HUES6 (cell line): Measurements from ENCODE around the gene CASKIN2.

Experiments used
- H3K27ac ChIP-seq: 2 replicates; pipeline ENCODE4 v1.7.0; 2013; ENCODE audit warnings: low read depth, mild to moderate bottlenecking, low read length, inconsistent platforms
- H3K27me3 ChIP-seq: 2 replicates; pipeline ENCODE4 v1.6.1; 2013; ENCODE audit warnings: low read length; ENCODE audit not compliant: control insufficient read depth, insufficient read depth
- H3K36me3 ChIP-seq: 2 replicates; pipeline ENCODE4 v1.6.1; 2013; ENCODE audit warnings: low read length; ENCODE audit not compliant: control insufficient read depth, insufficient read depth
- H3K4me1 ChIP-seq: 2 replicates; pipeline ENCODE4 v1.6.1; 2013; ENCODE audit warnings: low read length; ENCODE audit not compliant: control insufficient read depth, insufficient read depth
- H3K4me3 ChIP-seq: 2 replicates; pipeline ENCODE4 v1.5.1; 2013; ENCODE audit warnings: low read depth, low read length
- H3K9ac ChIP-seq: one replicate; pipeline ENCODE4 v1.6.1; 2013; ENCODE audit warnings: mild to moderate bottlenecking, low read length
- H3K9me3 ChIP-seq: 2 replicates; pipeline ENCODE4 v1.6.1; 2013; ENCODE audit warnings: low read depth, low read length; ENCODE audit not compliant: control insufficient read depth, insufficient read depth

The CASKIN2 gene

DNA sequence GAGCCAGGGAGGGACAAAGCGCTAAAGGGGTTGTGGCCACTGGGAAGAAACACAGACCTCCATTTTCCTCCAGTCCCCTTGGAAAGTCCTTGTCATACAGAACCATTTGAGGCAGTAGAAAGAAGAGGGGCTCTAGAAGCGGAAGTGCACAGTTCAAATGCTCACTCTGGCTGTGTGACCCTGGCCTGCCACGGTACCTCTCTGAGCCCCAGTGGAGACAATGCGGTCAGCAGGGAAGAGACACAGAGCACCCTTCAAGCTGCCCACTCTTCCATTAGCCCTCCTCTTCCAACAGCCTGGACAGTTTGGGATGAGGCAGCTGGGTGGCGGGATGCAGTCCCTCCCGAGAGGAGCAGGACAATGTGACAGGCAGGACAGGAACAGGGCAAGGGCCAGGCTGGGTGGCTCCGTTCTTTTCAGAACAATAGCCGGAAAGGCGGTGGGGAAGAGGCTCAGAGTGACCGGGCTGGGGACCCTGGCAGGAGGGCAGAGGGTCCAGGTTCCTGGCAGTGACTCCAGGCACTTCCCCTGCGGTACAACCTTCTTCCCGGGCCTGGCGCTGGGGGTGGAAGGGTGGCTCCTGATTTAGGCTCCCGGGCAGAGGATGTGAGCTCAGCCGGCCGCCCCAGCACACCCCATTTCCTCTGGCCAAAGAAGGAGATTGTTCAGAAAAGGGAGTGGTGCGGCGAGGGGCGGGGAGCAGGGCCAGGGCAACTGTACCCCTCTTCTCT lies 5.6 kb downstream of the CASKIN2 start:
- no peaks in the 10 kb centered on the region for H3K27me3 ChIP-seq
- peaks cover 2% of the 10 kb centered on the region; the same call in 1 of the 2 replicates for H3K4me1 ChIP-seq
- H3K4me3 ChIP-seq: no peak overlapping the region
- no peaks in the 10 kb centered on the region for H3K9me3 ChIP-seq
- H3K36me3 ChIP-seq: peaks cover 51% of the 10 kb centered on the region
- H3K9ac ChIP-seq: no peak overlapping the region
- H3K27ac ChIP-seq: no peak overlapping the region

DNA sequence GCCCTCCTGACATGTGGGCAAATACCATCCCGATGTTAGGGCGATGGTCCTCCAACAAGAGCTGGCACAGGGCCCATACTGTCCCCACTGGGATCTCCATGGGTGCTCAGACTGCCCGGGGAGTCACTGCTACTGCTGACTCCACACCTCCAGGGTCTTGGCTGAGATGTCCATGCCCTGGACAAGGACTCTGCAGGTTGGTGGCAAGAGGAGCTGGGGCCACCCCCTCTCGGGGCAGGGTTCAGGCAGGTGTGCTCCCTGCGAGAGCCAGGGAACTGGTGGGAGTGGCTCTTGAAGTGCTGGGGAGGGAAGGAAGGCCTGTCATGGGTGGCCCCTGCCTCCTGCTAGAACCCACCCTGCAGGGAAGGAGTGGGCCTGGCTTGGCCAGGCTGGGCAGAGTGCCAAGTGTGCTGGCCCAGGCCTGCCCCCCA lies 6.4 kb downstream of the CASKIN2 start:
- Histone ChIP-seq H3K27ac (no peak overlapping the region), H3K27me3 (no peaks in the 10 kb centered on the region), H3K9me3 (no peaks in the 10 kb centered on the region), H3K36me3 (peaks cover 54% of the 10 kb centered on the region), H3K4me1 (no peaks in the 10 kb centered on the region; the same call in 1 of the 2 replicates), H3K4me3 (no peak overlapping the region), H3K9ac (no peak overlapping the region)

DNA sequence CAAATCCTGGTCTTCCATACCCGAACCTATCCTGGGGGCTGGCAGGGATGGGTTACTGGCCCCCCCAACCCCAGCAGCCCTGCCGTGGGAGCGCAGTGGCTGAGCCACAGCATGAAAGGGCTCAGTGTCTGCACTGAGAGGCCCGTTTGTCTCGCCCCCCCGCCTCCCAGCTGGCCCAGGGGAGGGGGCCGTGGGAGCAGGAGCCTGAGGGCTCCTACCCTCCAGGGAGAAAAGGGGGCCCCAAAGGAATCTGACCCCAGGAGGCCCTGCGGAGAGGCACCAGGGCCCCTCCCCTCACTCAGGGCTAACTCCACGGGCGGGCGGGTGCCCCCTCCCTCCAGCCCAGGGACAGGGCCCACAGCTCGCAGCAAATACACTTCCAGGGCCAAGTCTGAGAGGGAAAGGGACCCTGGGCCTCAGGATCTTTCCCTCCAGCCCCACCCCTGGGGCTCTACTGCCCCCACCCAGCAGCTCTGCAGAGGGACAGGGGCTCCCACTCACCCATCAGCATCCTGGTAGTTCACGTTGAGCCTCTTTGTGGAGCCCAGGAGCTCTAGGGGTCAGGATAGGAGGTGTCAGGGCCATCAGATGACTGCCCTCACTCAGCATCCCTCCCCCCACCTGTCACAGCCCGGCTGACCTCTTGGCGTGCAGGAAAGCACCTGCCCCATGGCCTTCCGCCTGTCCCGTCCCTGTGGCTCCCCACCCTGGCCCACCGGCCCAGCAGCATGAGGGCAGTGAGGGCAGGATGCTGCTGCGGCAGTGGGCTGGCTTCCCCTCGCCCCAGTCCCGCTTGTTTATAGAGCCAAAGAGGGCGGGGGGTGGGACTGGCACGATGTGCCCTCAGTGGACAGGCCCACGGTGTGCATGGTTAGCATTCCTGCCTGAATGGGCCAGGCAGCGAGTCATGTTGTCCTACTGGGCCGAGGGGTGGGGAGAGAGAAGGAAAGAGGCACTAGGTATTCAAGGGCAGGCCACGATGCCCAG lies 7.3 kb downstream of the CASKIN2 start:
- no peaks in the 10 kb centered on the region for H3K9me3 ChIP-seq
- no peak overlapping the region for H3K4me3 ChIP-seq
- H3K9ac ChIP-seq: no peak overlapping the region
- no peak overlapping the region for H3K27ac ChIP-seq
- no peaks in the 10 kb centered on the region for H3K27me3 ChIP-seq
- no peaks in the 10 kb centered on the region; the same call in 1 of the 2 replicates for H3K4me1 ChIP-seq
- H3K36me3 ChIP-seq: peaks cover 54% of the 10 kb centered on the region

DNA sequence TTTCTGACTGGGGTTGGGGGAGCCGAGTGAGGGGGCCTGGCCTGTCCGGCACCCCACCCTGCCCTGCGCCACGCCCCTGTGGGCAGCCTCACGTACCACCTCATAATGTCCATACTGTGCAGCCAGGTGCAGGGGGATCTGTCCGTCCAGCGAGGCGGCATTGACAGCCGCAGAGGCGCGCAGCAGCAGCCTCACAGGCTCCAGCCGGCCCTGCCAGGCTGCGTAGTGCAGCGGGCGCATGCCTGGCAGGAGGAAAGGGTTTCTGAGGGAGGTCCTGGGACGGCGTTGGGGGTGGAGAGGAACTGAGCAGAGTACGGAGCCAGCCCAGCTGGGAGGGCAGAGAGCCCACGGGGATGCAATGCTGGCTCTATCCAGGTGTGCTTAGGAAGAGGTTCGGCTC lies 8.4 kb downstream of the CASKIN2 start:
- no peaks in the 10 kb centered on the region for H3K9me3 ChIP-seq
- no peak overlapping the region for H3K27ac ChIP-seq
- H3K27me3 ChIP-seq: no peaks in the 10 kb centered on the region
- no peak overlapping the region for H3K4me3 ChIP-seq
- no peaks in the 10 kb centered on the region; the same call in 1 of the 2 replicates for H3K4me1 ChIP-seq
- peaks cover 52% of the 10 kb centered on the region for H3K36me3 ChIP-seq
- H3K9ac ChIP-seq: no peak overlapping the region

DNA sequence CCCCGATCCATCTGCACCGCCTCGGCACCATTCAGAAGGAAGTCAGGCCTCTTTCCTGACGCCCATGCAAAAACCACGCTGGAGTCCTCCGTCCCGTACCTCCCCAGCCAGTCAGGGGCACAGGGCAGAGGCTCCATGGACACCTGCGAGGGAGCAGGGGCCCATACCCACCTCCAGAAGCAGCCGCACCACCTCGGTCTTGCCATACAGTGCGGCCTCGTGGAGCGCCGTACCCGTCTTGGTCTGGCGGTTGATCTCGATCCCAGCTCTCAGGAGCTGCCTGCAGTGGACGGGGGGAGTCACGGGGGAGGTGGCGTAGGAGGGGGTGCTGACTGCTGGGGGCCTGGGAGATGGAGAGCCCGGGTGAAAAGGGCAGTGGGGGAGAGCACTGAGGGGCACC lies 9.2 kb downstream of the CASKIN2 start:
- no peak overlapping the region for H3K9ac ChIP-seq
- H3K27ac ChIP-seq: no peak overlapping the region
- H3K27me3 ChIP-seq: no peaks in the 10 kb centered on the region
- H3K9me3 ChIP-seq: no peaks in the 10 kb centered on the region
- H3K36me3 ChIP-seq: peaks cover 54% of the 10 kb centered on the region
- no peak overlapping the region for H3K4me3 ChIP-seq
- H3K4me1 ChIP-seq: no peaks in the 10 kb centered on the region

DNA sequence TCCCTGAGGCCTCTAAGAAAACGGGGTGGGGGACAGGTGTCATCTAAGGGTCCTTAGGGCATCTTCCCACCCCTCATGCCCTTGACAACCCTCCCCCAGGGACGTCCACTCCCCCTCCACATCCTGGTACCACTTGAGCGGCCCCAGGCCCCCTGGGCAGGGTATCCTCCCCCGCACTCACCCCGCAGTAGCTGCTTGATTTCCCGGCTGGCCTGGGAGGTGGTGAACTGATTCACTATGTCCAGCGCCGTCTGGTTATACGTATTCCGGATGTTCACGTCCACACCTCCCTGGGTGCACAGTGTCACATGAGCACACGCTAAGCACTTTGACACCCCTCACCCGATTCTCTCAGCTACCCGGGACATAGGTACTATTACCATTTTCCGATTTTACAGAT lies 9.7 kb downstream of the CASKIN2 start:
- Histone ChIP-seq H3K27me3 (no peaks in the 10 kb centered on the region), H3K27ac (no peak overlapping the region), H3K4me1 (no peaks in the 10 kb centered on the region), H3K9me3 (no peaks in the 10 kb centered on the region), H3K36me3 (peaks cover 58% of the 10 kb centered on the region), H3K4me3 (no peak overlapping the region), H3K9ac (no peak overlapping the region)

DNA sequence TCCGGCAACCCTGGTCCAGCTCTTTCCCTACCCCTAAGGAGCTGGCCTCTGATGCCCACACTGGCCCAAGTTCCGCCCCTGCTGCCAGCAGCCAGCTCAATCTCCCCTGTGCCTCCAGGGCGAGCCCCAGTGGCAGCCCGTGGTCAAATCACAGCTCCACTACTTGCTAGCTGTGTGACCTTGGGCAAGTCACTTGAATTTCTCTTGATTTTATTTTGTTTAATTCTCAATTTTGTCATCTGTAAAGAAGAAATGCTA lies 10.3 kb downstream of the CASKIN2 start:
- Histone ChIP-seq H3K9me3 (no peaks in the 10 kb centered on the region), H3K36me3 (peaks cover 60% of the 10 kb centered on the region), H3K27ac (no peak overlapping the region), H3K4me1 (no peaks in the 10 kb centered on the region), H3K4me3 (no peak overlapping the region), H3K27me3 (no peaks in the 10 kb centered on the region), H3K9ac (no peak overlapping the region)

DNA sequence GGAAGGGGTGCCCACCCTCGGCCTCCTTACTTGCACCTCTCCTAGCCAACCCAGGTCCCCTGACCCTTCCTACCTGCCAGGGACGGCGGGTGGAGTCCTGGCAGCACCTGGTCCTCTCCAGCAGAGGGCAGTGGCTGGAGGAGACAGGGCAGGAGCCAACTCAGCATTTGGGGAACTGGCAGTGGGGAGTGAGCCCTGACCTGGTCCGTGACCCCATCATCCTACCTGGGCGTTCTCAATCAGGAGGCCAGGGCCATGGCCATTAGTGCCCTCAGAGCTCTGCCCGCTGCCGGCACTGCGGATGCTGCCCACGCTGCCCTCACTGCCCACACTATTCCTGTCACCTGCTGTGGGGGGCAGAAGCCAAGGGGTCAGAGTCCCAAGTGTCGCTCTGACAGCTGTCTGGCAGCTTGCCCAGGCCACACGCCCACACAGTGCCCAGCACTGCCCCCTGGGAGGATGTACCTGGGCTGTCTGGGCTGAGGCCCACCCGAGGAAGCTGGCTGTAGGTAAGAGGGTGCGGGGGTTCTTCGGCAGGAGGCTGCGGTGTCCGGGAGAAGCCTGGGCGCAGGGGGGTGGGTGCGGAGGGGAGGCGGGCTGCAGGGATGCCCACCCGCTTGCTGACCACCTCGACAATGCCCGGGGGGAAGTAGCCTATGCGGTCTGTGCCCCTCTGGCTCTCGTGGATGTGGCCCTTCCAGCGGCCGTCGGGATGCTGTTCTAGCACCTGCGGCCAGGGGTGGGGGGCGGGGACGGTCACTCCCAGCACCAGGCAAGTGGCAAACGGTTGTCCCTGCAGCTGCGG lies 10.8 kb downstream of the CASKIN2 start:
- Histone ChIP-seq H3K4me1 (no peaks in the 10 kb centered on the region), H3K27ac (no peak overlapping the region), H3K9me3 (no peaks in the 10 kb centered on the region), H3K27me3 (no peaks in the 10 kb centered on the region), H3K9ac (no peak overlapping the region), H3K36me3 (peaks cover 56% of the 10 kb centered on the region), H3K4me3 (no peak overlapping the region)

DNA sequence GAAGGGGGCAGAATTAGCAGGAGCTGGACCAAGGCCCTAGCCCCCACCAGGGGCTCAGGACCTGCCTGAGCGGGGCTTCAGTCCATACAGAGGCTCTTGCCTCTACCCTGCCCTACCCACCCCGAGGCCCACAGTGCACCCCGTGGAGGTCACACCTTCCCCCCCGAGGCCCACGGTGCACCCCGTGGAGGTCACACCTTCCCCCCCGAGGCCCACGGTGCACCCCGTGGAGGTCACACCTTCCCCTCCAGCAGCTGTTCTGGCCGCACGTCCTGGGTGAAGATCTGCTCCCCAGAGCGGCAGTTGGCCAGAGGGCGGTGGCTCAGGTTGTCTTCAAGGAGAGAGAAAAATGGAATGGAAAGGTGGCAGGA lies 11.4 kb downstream of the CASKIN2 start:
- no peaks in the 10 kb centered on the region for H3K4me1 ChIP-seq
- peaks cover 56% of the 10 kb centered on the region for H3K36me3 ChIP-seq
- H3K9me3 ChIP-seq: no peaks in the 10 kb centered on the region
- no peak overlapping the region for H3K4me3 ChIP-seq
- no peaks in the 10 kb centered on the region for H3K27me3 ChIP-seq
- H3K9ac ChIP-seq: no peak overlapping the region
- H3K27ac ChIP-seq: no peak overlapping the region

DNA sequence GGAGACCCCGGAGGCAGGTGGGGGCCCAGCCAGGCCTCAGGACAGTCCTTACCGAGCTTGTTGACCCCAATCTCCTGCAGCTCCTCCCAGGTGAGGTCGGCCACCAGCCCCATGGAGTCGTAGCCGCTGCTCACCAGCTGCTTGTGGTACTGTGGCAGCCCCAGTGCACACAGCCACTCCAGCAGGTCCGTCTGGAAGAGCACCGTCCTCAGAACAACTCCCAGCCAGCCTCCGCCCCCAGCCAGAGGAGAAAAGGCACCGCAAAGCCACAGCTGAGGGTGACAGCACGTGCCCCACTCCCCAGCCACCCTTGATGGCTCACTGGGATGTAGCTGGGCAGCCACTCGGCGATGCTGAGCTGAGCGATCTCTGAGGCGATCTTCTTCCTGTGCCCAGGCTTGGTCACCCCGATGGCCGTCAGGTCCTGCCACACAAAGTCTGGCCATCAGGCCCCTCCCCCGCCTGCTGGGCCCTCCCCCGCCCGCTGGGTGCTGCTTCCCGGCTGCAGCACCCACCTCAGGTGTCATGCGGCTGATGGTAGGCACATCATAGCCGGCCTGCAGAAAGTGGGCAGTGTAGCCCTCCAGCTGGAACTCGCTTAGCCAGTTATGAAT lies 11.9 kb downstream of the CASKIN2 start:
- no peak overlapping the region for H3K9ac ChIP-seq
- no peaks in the 10 kb centered on the region for H3K9me3 ChIP-seq
- peaks cover 57% of the 10 kb centered on the region for H3K36me3 ChIP-seq
- no peaks in the 10 kb centered on the region for H3K4me1 ChIP-seq
- no peak overlapping the region for H3K4me3 ChIP-seq
- no peak overlapping the region for H3K27ac ChIP-seq
- no peaks in the 10 kb centered on the region for H3K27me3 ChIP-seq
